HCT116 (cell line): ENCODE measurements around the gene JOSD1. TPM values are rescaled to one million over a fixed set of nuclear protein-coding genes. Genes with fewer than 3 reads are reported as not detected.

Experiments used
- ATAC-seq: fragments of 200-7000 bp; cut with Tn5 transposase; 2 replicates; pipeline ENCODE4 v1.9.1; 2020; ENCODE audit warnings: mild to moderate bottlenecking, moderate library complexity
- BruUV-seq: library from RNA; stranded (reverse); fragments of 400-500 nt; replicated peaks from 2 replicates; lab custom pipeline; 2021; lab: Mats Ljungman, UMichigan
- CTCF ChIA-PET: fragments of 300-600 bp; sonication (Branson Sonifier 250); formaldehyde crosslinking; loops from one replicate; lab custom pipeline; 2021; ENCODE audit warnings: antibody characterized with exemption; lab: Charles Lee
- POLR2A ChIA-PET: fragments of 300-600, 350-600 bp; sonication (Branson Sonifier 250); formaldehyde crosslinking; loops from one replicate; lab custom pipeline; 2021; ENCODE audit warnings: antibody characterized with exemption; lab: Charles Lee
- RAD21 ChIA-PET, 2 experiments: fragments of 300-600 bp; sonication (Branson Sonifier 250); formaldehyde crosslinking; loops; one replicate each; lab custom pipeline; 2023; ENCODE audit warnings: low total read pairs in 2 of 2; ENCODE audit not compliant: uncharacterized antibody in 2 of 2, unreplicated experiment in 2 of 2, low non-redundant PET in 1 of 2; lab: Charles Lee
- DNase-seq: peaks from one replicate; pipeline ENCODE4 v3.0.0-alpha.2; 2010; ENCODE audit warnings: low read depth, low spot score
- H2AFZ ChIP-seq: fragments of 200-600 bp; shearing (Covaris generic), sonication (generic); 2 replicates; pipeline ENCODE4 v1.6.1; 2017; ENCODE audit warnings: low read depth, mixed run types, mixed read lengths, antibody characterized with exemption, low read length; ENCODE audit not compliant: poor library complexity, severe bottlenecking
- H3K27ac ChIP-seq: 2 replicates; pipeline ENCODE4 v1.5.1; 2012; ENCODE audit warnings: low read depth, low read length
- H3K27me3 ChIP-seq: fragments of 200-600 bp; sonication (generic); 2 replicates; pipeline ENCODE4 v1.6.1; 2016; ENCODE audit warnings: mixed run types, low read length, mixed read lengths; ENCODE audit not compliant: insufficient read depth
- H3K36me3 ChIP-seq, 2 experiments: fragments of 200-500 bp in 1 of 2; fragments of 200-600 bp in 1 of 2; sonication (Bioruptor generic) in 1 of 2; sonication (generic) in 1 of 2; 2 replicates each; pipeline versions ENCODE4 v1.5.1 to v1.6.1; 2014 to 2016; ENCODE audit warnings: low read length in 2 of 2, inconsistent platforms in 1 of 2, mixed read lengths in 1 of 2, mixed run types in 1 of 2; ENCODE audit not compliant: insufficient read depth in 2 of 2, control insufficient read depth in 1 of 2
- H3K4me1 ChIP-seq, 2 experiments: fragments of 200-600 bp in 1 of 2; sonication (generic) in 1 of 2; 2 replicates each; pipeline versions ENCODE4 v1.5.1 to v1.6.1; 2012 to 2017; ENCODE audit warnings: low read length in 2 of 2, inconsistent platforms in 1 of 2, mild to moderate bottlenecking in 1 of 2, mixed read lengths in 1 of 2, mixed run types in 1 of 2, moderate library complexity in 1 of 2; ENCODE audit not compliant: insufficient read depth in 2 of 2, control insufficient read depth in 1 of 2
- H3K4me2 ChIP-seq: fragments of 200-600 bp; sonication (generic); 2 replicates; pipeline ENCODE4 v1.6.1; 2017; ENCODE audit warnings: mixed run types, low read length, mixed read lengths
- H3K4me3 ChIP-seq, 2 experiments: fragments of 200-600 bp in 1 of 2; sonication (generic) in 1 of 2; replicated peaks in 1 of 2; 2 replicates each; pipeline ENCODE4 v1.5.1; 2011 to 2016; ENCODE audit warnings: low read length in 2 of 2, control low read depth in 1 of 2, low read depth in 1 of 2, mild to moderate bottlenecking in 1 of 2, mixed read lengths in 1 of 2, mixed run types in 1 of 2
- H3K79me2 ChIP-seq: fragments of 200-600 bp; sonication (generic); 2 replicates; pipeline ENCODE4 v1.6.1; 2017; ENCODE audit warnings: mild to moderate bottlenecking, mixed run types, low read length, moderate library complexity, mixed read lengths; ENCODE audit not compliant: insufficient read depth
- H3K9ac ChIP-seq: fragments of 200-600 bp; sonication (generic); 2 replicates; pipeline ENCODE4 v1.6.1; 2016; ENCODE audit warnings: low read length, mixed read lengths
- H3K9me2 ChIP-seq: fragments of 200-600 bp; sonication (generic), shearing (Covaris generic); 2 replicates; pipeline ENCODE4 v1.6.1; 2017; ENCODE audit warnings: mixed run types, mild to moderate bottlenecking, moderate library complexity; ENCODE audit not compliant: insufficient read depth
- H3K9me3 ChIP-seq, 2 experiments: fragments of 200-500 bp in 1 of 2; fragments of 200-600 bp in 1 of 2; sonication (Bioruptor generic) in 1 of 2; sonication (generic) in 1 of 2; 2 replicates each; pipeline ENCODE4 v1.6.1; 2014 to 2017; ENCODE audit warnings: low read length in 2 of 2, mixed read lengths in 2 of 2, inconsistent platforms in 1 of 2, low read depth in 1 of 2, mild to moderate bottlenecking in 1 of 2, mixed run types in 1 of 2, moderate library complexity in 1 of 2; ENCODE audit not compliant: control insufficient read depth in 1 of 2, insufficient read depth in 1 of 2
- H4K20me1 ChIP-seq: fragments of 200-600 bp; sonication (generic), shearing (Covaris generic); 2 replicates; pipeline ENCODE4 v1.6.1; 2017; ENCODE audit warnings: mixed run types, mild to moderate bottlenecking, moderate library complexity; ENCODE audit not compliant: insufficient read depth
- ATF3 ChIP-seq: IDR thresholded peaks from 2 replicates; pipeline ENCODE4 v1.6.1; 2012
- EZH2 ChIP-seq: fragments of 200-600 bp; sonication (generic); IDR thresholded peaks from 2 replicates; pipeline ENCODE4 v1.6.1; 2017; ENCODE audit warnings: antibody characterized with exemption, mixed run types
- FOSL1 ChIP-seq: IDR thresholded peaks from 2 replicates; pipeline ENCODE4 v1.6.1; 2012; ENCODE audit warnings: low read depth
- JUND ChIP-seq: IDR thresholded peaks from 2 replicates; pipeline ENCODE4 v1.6.1; 2012
- MAX ChIP-seq: IDR thresholded peaks from 2 replicates; pipeline ENCODE4 v1.6.1; 2012
- POLR2AphosphoS5 ChIP-seq: IDR thresholded peaks from 2 replicates; pipeline ENCODE4 v1.6.1; 2011; ENCODE audit warnings: mild to moderate bottlenecking, low read depth, low read length, moderate library complexity
- SIN3A ChIP-seq: IDR thresholded peaks from 2 replicates; pipeline ENCODE4 v1.6.1; 2012; ENCODE audit warnings: low read depth
- TCF7L2 ChIP-seq: IDR thresholded peaks from 2 replicates; pipeline ENCODE4 v1.7.0; 2011; ENCODE audit warnings: borderline replicate concordance, inconsistent platforms; ENCODE audit not compliant: insufficient read depth, insufficient read length; ENCODE audit errors: extremely low read depth
- ZBTB33 ChIP-seq: IDR thresholded peaks from 2 replicates; pipeline ENCODE4 v1.6.1; 2011; ENCODE audit warnings: mild to moderate bottlenecking, low read length, moderate library complexity; ENCODE audit not compliant: insufficient replicate concordance; ENCODE audit errors: extremely low read depth
- intact Hi-C: fragments of 100-400 bp; cut with micrococcal nuclease; formaldehyde crosslinking; loops from 2 replicates; pipeline ENCODE4 v1.10.0; 2022
- total RNA-seq: library from RNA; stranded (reverse); gene quantifications from one replicate; pipeline ENCODE4 v1.2.1, GENCODE V29; 2021; ENCODE audit not compliant: unreplicated experiment
- TF ChIP-seq, protein P1 (sequence below), 3 experiments: fragments of 200-600 bp in 1 of 3; sonication (generic) in 1 of 3; IDR thresholded peaks in 2 of 3; conservative IDR thresholded peaks in 1 of 3; 2 replicates each; pipeline ENCODE4 v1.5.1; 2012 to 2017; ENCODE audit warnings: low read depth in 2 of 3, low read length in 2 of 3, antibody characterized with exemption in 1 of 3, borderline replicate concordance in 1 of 3, control low read depth in 1 of 3, mild to moderate bottlenecking in 1 of 3, mixed read lengths in 1 of 3, mixed run types in 1 of 3, moderate library complexity in 1 of 3; ENCODE audit not compliant: insufficient read depth in 1 of 3
- TF ChIP-seq, protein P2 (sequence below): IDR thresholded peaks from 2 replicates; pipeline ENCODE4 v1.6.1; 2012; ENCODE audit warnings: low read depth

JOSD1 gene
- total RNA-seq, 1 experiment from 2014 or later, result 67.3 TPM

DNA sequence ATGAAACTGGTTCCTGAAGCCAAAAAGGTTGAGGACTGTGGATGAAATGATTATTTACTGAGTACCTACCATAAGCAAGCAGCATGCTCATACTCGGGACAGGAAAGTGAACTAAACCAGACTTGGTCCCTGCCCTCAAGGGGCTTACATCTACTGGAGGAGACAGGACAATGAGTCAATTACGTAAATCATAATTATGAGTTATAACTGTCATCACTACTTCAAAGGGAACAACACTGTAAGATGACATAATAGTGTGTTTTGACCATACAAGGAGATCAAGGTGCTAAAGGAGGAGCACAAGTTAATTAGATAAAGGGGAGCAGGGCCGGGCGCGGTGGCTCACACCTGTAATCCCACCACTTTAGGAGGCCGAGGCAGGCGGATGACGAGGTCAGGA is 47.0 kb downstream of the JOSD1 start:
- Histone ChIP-seq H3K4me2 (no peak overlapping the region), H3K27me3 (no peaks in the 10 kb centered on the region), H3K27ac (no peak overlapping the region), H3K36me3 (no peaks in the 10 kb centered on the region), H3K79me2 (peaks cover 12% of the 10 kb centered on the region), H2AFZ (no peak overlapping the region), H3K9ac (no peak overlapping the region), H3K4me3 (no peak overlapping the region), H3K9me3 (no peaks in the 10 kb centered on the region), H3K9me2 (no peaks in the 10 kb centered on the region), H3K4me1 (peaks cover 4 to 24% of the 10 kb centered on the region in 2 experiments; a peak in 3 of 4 replicates), H4K20me1 (no peaks in the 10 kb centered on the region)
- TF ChIP-seq MAX, result no peak
- DNase-seq (no peak), ATAC-seq (no peak)
- no TSS peak for BruUV-seq
- intact Hi-C loops, result no loop called here
- RAD21 ChIA-PET, result no interaction called here
- POLR2A ChIA-PET, result no interaction called here
- CTCF ChIA-PET, result no interaction called here

GRCh38 chr22:38652859-38653258 is 47.9 kb downstream of the JOSD1 start:
- no TSS peak for BruUV-seq
- Histone ChIP-seq H3K9me2 (no peaks in the 10 kb centered on the region), H3K27ac (no peak overlapping the region), H3K9ac (no peak overlapping the region), H3K4me3 (no peak overlapping the region), H2AFZ (no peak overlapping the region), H3K36me3 (no peaks in the 10 kb centered on the region), H4K20me1 (no peaks in the 10 kb centered on the region), H3K79me2 (peaks cover 10% of the 10 kb centered on the region), H3K9me3 (no peaks in the 10 kb centered on the region), H3K27me3 (no peaks in the 10 kb centered on the region), H3K4me2 (no peak overlapping the region), H3K4me1 (peaks cover 4 to 23% of the 10 kb centered on the region in 2 experiments; a peak in 3 of 4 replicates)
- ChIA-PET CTCF (no interaction called here), POLR2A (interaction anchor here (0.6 kb wide), 1 partner anchor 808 kb away, joined by 3 read pairs; the partner anchor contains the start of gene ANKRD54), RAD21 (no interaction called here)
- DNase-seq, result no peak
- intact Hi-C loops, result no loop called here
- ATAC-seq, result no peak
- no peak for TF ChIP-seq FOSL1
- no peak for TF ChIP-seq MAX
- TF ChIP-seq, protein P1, sequence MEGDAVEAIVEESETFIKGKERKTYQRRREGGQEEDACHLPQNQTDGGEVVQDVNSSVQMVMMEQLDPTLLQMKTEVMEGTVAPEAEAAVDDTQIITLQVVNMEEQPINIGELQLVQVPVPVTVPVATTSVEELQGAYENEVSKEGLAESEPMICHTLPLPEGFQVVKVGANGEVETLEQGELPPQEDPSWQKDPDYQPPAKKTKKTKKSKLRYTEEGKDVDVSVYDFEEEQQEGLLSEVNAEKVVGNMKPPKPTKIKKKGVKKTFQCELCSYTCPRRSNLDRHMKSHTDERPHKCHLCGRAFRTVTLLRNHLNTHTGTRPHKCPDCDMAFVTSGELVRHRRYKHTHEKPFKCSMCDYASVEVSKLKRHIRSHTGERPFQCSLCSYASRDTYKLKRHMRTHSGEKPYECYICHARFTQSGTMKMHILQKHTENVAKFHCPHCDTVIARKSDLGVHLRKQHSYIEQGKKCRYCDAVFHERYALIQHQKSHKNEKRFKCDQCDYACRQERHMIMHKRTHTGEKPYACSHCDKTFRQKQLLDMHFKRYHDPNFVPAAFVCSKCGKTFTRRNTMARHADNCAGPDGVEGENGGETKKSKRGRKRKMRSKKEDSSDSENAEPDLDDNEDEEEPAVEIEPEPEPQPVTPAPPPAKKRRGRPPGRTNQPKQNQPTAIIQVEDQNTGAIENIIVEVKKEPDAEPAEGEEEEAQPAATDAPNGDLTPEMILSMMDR (IDR thresholded peaks at IDR 0.05 in 2 of 3, conservative IDR thresholded peaks at IDR 0.05 in 1 of 3; ENCODE audit: borderline replicate concordance in 1 of 3, insufficient read depth in 1 of 3, low read depth in 2 of 3, low read length in 2 of 3), result no peak
- no peak for TF ChIP-seq TCF7L2
- TF ChIP-seq POLR2AphosphoS5, result no peak
- TF ChIP-seq ZBTB33, result no peak
- no peak for TF ChIP-seq EZH2
- TF ChIP-seq JUND, result no peak
- no peak for TF ChIP-seq ATF3
- TF ChIP-seq, protein P2, sequence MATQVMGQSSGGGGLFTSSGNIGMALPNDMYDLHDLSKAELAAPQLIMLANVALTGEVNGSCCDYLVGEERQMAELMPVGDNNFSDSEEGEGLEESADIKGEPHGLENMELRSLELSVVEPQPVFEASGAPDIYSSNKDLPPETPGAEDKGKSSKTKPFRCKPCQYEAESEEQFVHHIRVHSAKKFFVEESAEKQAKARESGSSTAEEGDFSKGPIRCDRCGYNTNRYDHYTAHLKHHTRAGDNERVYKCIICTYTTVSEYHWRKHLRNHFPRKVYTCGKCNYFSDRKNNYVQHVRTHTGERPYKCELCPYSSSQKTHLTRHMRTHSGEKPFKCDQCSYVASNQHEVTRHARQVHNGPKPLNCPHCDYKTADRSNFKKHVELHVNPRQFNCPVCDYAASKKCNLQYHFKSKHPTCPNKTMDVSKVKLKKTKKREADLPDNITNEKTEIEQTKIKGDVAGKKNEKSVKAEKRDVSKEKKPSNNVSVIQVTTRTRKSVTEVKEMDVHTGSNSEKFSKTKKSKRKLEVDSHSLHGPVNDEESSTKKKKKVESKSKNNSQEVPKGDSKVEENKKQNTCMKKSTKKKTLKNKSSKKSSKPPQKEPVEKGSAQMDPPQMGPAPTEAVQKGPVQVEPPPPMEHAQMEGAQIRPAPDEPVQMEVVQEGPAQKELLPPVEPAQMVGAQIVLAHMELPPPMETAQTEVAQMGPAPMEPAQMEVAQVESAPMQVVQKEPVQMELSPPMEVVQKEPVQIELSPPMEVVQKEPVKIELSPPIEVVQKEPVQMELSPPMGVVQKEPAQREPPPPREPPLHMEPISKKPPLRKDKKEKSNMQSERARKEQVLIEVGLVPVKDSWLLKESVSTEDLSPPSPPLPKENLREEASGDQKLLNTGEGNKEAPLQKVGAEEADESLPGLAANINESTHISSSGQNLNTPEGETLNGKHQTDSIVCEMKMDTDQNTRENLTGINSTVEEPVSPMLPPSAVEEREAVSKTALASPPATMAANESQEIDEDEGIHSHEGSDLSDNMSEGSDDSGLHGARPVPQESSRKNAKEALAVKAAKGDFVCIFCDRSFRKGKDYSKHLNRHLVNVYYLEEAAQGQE, result no peak
- TF ChIP-seq SIN3A, result no peak
